Esophagus muscularis mucosa (tissue), 4 donors: Measurements from ENCODE around the gene SLC26A6.

ENCODE experiments used
- EP300 ChIP-seq: sonication (generic); formaldehyde crosslinking; IDR thresholded peaks from one replicate; pipeline ENCODE4 v1.6.1; 2017; ENCODE audit warnings: antibody characterized with exemption
- POLR2A ChIP-seq: fragments of 450-650 bp; IDR thresholded peaks from one replicate; pipeline ENCODE4 v1.6.1; 2017; ENCODE audit warnings: antibody characterized with exemption, moderate library complexity, mild to moderate bottlenecking, low read depth
- POLR2AphosphoS5 ChIP-seq, 2 donors: sonication (generic); formaldehyde crosslinking; IDR thresholded peaks; one replicate each; pipeline ENCODE4 v1.6.1; 2017; ENCODE audit warnings: antibody characterized with exemption in 2 of 2
- TF ChIP-seq, protein P1 (sequence below), 3 experiments: fragments of 200-600 bp in 2 of 3; fragments of 450-650 bp in 1 of 3; sonication (generic) in 2 of 3; IDR thresholded peaks; one replicate each; pipeline ENCODE4 v1.5.1; 2017 to 2019; ENCODE audit warnings: antibody characterized with exemption in 3 of 3, mild to moderate bottlenecking in 2 of 3, moderate library complexity in 1 of 3

DNA sequence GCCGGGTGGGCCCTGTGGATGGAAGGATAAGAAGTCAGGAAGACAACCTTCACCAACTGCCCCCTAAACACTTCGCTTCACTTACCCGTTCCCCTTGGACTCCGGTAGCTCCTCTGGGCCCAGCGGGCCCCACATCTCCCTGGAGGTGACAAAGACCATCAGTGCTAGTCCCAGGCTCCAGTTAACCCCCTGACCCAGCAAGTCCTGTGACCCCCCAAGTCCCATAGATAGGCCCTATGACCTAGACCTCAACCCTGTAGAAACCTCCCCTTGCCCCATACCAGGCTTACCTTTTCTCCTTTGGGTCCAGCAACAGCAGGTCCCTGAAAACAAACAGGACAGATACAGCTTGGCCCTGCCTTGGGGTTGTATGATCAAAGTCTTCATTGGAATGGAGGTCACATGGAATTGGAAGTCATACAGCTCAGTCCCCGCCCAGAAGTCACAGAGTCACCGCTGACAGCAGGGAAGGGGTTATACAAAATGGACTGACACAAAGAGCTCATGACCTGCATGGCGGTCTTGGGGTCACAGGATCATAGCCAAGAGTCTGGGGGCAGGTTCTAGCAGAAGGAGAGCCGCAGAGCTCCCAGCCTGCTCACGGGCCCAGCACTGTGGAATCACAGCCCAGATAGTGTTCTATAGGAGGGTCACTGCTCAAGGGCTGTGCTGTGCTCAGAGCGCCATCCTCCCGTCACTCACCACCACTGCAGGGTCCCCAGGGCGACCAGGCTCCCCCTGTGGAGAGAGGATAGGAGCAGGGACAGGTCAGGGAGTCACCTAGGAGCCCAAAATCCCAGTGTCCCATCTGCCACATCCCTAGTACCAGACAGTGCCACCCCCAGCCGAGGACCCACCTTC lies 53.4 kb downstream of the SLC26A6 start:
- TF ChIP-seq, protein P1, sequence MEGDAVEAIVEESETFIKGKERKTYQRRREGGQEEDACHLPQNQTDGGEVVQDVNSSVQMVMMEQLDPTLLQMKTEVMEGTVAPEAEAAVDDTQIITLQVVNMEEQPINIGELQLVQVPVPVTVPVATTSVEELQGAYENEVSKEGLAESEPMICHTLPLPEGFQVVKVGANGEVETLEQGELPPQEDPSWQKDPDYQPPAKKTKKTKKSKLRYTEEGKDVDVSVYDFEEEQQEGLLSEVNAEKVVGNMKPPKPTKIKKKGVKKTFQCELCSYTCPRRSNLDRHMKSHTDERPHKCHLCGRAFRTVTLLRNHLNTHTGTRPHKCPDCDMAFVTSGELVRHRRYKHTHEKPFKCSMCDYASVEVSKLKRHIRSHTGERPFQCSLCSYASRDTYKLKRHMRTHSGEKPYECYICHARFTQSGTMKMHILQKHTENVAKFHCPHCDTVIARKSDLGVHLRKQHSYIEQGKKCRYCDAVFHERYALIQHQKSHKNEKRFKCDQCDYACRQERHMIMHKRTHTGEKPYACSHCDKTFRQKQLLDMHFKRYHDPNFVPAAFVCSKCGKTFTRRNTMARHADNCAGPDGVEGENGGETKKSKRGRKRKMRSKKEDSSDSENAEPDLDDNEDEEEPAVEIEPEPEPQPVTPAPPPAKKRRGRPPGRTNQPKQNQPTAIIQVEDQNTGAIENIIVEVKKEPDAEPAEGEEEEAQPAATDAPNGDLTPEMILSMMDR (IDR thresholded peaks at IDR 0.05): no peak
- TF ChIP-seq POLR2AphosphoS5 (IDR thresholded peaks at IDR 0.05): no peak
- TF ChIP-seq EP300: no peak
- TF ChIP-seq POLR2A: no peak
